Right lobe of liver (tissue), 4 donors: ENCODE data around the gene PPM1H.
A peak's percentile ranks its signal among the peaks of the same experiment; 100 is the strongest.

Experiments
- POLR2A ChIP-seq: fragments of 450-650 bp; IDR thresholded peaks from one replicate; pipeline ENCODE4 v1.6.1; 2017; ENCODE audit warnings: antibody characterized with exemption, mild to moderate bottlenecking
- TF ChIP-seq, protein P1 (sequence below), 4 donors: fragments of 200-600 bp in 3 of 4; fragments of 450-650 bp in 1 of 4; IDR thresholded peaks; one replicate each; pipeline versions ENCODE4 v1.5.1 to v1.8.0; 2016 to 2022; ENCODE audit warnings: antibody characterized with exemption in 4 of 4, mild to moderate bottlenecking in 2 of 4
- donor health status: DM: no; HTN: no; CAD: no.
- donor health status: DM: no; HTN: no; CAD: no.
- donor health status: DM: no; HTN: yes; CAD: no.

DNA sequence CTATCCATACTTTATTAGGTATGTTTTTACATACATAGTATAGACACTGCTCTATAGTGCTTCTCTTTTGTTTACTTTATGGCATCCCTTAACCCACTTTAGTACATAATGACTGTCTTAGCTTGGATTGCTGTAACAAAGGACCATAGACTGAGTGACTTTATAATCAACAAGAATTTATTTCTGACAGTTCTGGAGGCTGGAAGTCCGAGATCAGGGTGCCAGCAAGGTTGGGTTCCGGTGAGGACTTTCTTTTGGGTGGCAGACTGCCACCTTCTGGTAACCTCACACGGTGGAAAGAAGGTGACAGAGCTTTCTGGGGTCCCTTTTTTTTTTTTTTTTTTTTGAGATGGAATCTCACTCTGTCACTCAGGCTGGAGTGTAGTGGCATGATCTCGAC is 48.6 kb upstream of the PPM1H start:
- TF ChIP-seq, protein P1, sequence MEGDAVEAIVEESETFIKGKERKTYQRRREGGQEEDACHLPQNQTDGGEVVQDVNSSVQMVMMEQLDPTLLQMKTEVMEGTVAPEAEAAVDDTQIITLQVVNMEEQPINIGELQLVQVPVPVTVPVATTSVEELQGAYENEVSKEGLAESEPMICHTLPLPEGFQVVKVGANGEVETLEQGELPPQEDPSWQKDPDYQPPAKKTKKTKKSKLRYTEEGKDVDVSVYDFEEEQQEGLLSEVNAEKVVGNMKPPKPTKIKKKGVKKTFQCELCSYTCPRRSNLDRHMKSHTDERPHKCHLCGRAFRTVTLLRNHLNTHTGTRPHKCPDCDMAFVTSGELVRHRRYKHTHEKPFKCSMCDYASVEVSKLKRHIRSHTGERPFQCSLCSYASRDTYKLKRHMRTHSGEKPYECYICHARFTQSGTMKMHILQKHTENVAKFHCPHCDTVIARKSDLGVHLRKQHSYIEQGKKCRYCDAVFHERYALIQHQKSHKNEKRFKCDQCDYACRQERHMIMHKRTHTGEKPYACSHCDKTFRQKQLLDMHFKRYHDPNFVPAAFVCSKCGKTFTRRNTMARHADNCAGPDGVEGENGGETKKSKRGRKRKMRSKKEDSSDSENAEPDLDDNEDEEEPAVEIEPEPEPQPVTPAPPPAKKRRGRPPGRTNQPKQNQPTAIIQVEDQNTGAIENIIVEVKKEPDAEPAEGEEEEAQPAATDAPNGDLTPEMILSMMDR (IDR thresholded peaks at IDR 0.05), result peak in 3 of 4 donors; percentile 27 to 48 (median 31)
- TF ChIP-seq POLR2A, result no peak
